Suprapubic skin (tissue), 4 donors: ENCODE measurements around the gene DZIP1L.

Source experiments
- POLR2A ChIP-seq, 2 donors: fragments of 450-650 bp; IDR thresholded peaks; one replicate each; pipeline ENCODE4 v1.6.1; 2017; ENCODE audit warnings: antibody characterized with exemption in 2 of 2, mild to moderate bottlenecking in 2 of 2, moderate library complexity in 2 of 2
- POLR2AphosphoS5 ChIP-seq, 3 donors: sonication (generic); formaldehyde crosslinking; IDR thresholded peaks; one replicate each; pipeline ENCODE4 v1.6.1; 2017; ENCODE audit warnings: antibody characterized with exemption in 3 of 3
- TF ChIP-seq, protein P1 (sequence below), 2 donors: fragments of 200-600 bp in 1 of 2; fragments of 450-650 bp in 1 of 2; sonication (generic) in 1 of 2; IDR thresholded peaks; one replicate each; pipeline ENCODE4 v1.5.1; 2016 to 2019; ENCODE audit warnings: antibody characterized with exemption in 2 of 2, mild to moderate bottlenecking in 1 of 2, moderate library complexity in 1 of 2

DNA sequence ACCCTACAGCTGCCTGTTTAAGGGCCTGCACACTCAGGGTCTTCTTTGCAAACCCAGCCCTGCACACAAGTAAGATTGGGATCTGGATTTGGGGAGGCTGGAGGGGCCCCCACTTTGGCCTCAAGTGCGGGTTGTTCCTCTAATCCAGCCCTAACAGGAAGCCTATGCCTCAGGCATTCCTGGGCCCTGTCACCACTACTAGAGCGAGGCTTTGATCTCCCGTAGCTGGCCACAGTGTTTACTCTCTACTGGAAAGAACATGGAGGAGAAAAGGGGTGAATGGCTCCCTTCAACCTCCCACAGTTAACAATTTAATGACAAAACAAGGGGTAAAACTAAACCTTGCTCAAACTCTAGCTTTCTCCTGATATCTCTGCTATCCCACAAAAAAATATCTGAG, 48.4 kb downstream of the DZIP1L start:
- no peak for TF ChIP-seq POLR2A (IDR thresholded peaks at IDR 0.05)
- TF ChIP-seq, protein P1, sequence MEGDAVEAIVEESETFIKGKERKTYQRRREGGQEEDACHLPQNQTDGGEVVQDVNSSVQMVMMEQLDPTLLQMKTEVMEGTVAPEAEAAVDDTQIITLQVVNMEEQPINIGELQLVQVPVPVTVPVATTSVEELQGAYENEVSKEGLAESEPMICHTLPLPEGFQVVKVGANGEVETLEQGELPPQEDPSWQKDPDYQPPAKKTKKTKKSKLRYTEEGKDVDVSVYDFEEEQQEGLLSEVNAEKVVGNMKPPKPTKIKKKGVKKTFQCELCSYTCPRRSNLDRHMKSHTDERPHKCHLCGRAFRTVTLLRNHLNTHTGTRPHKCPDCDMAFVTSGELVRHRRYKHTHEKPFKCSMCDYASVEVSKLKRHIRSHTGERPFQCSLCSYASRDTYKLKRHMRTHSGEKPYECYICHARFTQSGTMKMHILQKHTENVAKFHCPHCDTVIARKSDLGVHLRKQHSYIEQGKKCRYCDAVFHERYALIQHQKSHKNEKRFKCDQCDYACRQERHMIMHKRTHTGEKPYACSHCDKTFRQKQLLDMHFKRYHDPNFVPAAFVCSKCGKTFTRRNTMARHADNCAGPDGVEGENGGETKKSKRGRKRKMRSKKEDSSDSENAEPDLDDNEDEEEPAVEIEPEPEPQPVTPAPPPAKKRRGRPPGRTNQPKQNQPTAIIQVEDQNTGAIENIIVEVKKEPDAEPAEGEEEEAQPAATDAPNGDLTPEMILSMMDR (IDR thresholded peaks at IDR 0.05) = no peak
- no peak for TF ChIP-seq POLR2AphosphoS5 (IDR thresholded peaks at IDR 0.05)
